Right lung (tissue), 5 donors: ENCODE results near the gene GON4L. TPM values are rescaled to one million over a fixed set of nuclear protein-coding genes. Genes with fewer than 3 reads are reported as not detected.
"Not testable (repeated sequence)": the region's sequence is repeated elsewhere in the genome, so short reads cannot be mapped to it uniquely, and the experiment has no call there.

Source experiments
- DNase-seq, 2 donors: peaks; one replicate each; pipeline ENCODE4 v3.0.0-alpha.2; 2013
- polyA plus RNA-seq, 5 donors: library from polyadenylated mRNA; unstranded; fragments of 120-200 nt; gene quantifications; one replicate each; pipeline versions ENCODE4 v1.2.1 to v1.2.3, GENCODE V29; 2013; ENCODE audit warnings: inconsistent platforms in 1 of 5, low replicate concordance in 1 of 5; ENCODE audit not compliant: insufficient read length in 5 of 5, insufficient read depth in 1 of 5

The GON4L gene
- polyA plus RNA-seq, 5 donors: 47.3 to 64.9 (median 61.8) TPM

DNA sequence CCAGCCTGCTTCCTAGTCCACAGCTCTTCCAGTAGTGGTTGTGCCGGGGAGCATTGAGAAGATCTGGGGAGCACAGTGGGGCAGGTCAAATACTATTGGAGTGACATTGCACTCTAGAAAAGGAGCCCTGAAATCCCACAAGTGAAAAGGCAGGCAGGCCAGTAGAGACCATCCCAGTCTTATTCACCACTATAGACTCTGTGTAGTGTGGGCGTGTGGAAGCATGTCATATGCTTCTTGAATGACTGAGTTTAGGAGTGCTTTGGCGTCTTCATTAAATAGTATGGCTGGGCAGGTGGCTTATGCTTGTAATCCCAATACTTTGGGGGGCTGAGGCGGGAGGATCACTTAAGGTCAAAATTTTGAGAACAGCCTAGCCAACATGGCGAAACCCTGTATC lies 152.6 kb downstream of the GON4L start:
- not testable (repeated sequence) for DNase-seq

DNA sequence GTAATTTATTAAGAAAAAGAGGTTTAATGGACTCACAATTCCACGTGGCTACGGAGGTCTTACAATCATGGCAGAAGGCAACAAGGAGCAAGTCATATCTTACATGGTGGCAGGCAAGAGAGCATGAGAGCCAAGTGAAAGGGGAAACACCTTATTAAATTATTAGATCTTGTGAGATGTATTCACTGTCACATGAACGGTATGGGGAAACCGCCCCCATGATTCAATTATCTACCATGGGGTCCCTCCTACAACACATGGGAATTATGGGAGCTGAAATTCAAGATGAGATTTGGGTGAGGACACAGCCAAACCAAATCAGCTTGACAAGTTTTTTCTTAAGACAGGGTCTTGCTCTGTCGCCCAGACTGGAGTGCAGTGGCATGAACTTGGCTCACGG lies 153.8 kb downstream of the GON4L start:
- no peak for DNase-seq

DNA sequence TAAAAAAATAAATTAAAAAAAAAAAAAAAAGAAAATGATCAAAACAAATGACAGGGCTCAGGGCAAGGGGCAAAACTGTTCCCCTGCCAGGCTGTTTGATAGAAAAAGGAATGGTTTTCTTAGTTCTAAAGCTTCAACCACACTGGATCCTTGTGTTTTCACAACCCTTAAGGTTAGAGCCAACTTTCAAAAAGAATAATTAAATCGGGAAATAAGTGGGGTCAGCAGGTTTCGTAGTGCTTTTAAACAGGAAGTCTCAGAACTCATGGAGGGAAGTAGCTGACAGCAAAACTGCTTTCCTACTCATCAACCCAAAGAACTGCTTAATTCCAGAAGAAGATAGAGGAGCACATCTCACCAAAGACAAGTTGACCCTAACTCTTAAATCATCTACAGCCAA lies 155.3 kb downstream of the GON4L start:
- not testable (repeated sequence) for DNase-seq

Other genes with a start within 250 kb of the GON4L start
- 10 to 100 TPM; 53.6 to 77.1 (median 70.3) TPM for gene MSTO1, start 247.0 kb downstream of the GON4L start, polyA plus RNA-seq
- 10 to 100 TPM; 75.9 to 89.1 (median 83.6) TPM for gene YY1AP1, start 168.4 kb downstream of the GON4L start, polyA plus RNA-seq
- gene DAP3, start 168.1 kb downstream of the GON4L start, polyA plus RNA-seq: 100 to 1,000 TPM; 115 to 141 (median 135) TPM
- 10 to 100 TPM in 4 of 5 donors, 1 to 10 TPM in 1; 8.7 to 13.8 (median 13.1) TPM for gene SYT11, start 2.4 kb upstream of the GON4L start, polyA plus RNA-seq
- 10 to 100 TPM; 40.1 to 53.1 (median 48.8) TPM for gene RIT1, start 54.1 kb upstream of the GON4L start, polyA plus RNA-seq
- 10 to 100 TPM; 62.3 to 92.7 (median 70.7) TPM for gene KHDC4, start 77.2 kb upstream of the GON4L start, polyA plus RNA-seq
- gene RXFP4, start 84.4 kb upstream of the GON4L start, polyA plus RNA-seq: under 1 TPM in 4 of 5 donors, not detected in 1; 0.09 to 0.34 (median 0.22) TPM
- 100 to 1,000 TPM; 179 to 260 (median 212) TPM for gene ARHGEF2, start 121.3 kb upstream of the GON4L start, polyA plus RNA-seq
- gene SSR2, start 163.7 kb upstream of the GON4L start, polyA plus RNA-seq: 100 to 1,000 TPM; 493 to 557 (median 530) TPM
- gene UBQLN4, start 196.6 kb upstream of the GON4L start, polyA plus RNA-seq: 10 to 100 TPM; 57.6 to 71.5 (median 63.0) TPM
- 10 to 100 TPM; 38.2 to 54.2 (median 44.5) TPM for gene LAMTOR2, start 197.6 kb upstream of the GON4L start, polyA plus RNA-seq
- gene RAB25, start 203.9 kb upstream of the GON4L start, polyA plus RNA-seq: 10 to 100 TPM; 53.6 to 71.0 (median 66.5) TPM
- 10 to 100 TPM; 44.1 to 53.0 (median 48.9) TPM for gene MEX3A, start 225.3 kb upstream of the GON4L start, polyA plus RNA-seq